22Rv1 (cell line): ENCODE measurements around the gene TRERF1.
"Not testable (repeated sequence)": the region's sequence is repeated elsewhere in the genome, so short reads cannot be mapped to it uniquely, and the experiment has no call there.

Source experiments
- H3K27ac ChIP-seq: fragments of 450-650 bp; 2 replicates; pipeline ENCODE4 v1.5.1; 2017
- CTCF ChIP-seq: fragments of 450-650 bp; IDR thresholded peaks from 2 replicates; pipeline ENCODE4 v1.5.1; 2017; ENCODE audit warnings: mild to moderate bottlenecking
- ZFX ChIP-seq: fragments of 450-650 bp; IDR thresholded peaks from 2 replicates; pipeline ENCODE4 v1.6.1; 2017; ENCODE audit warnings: antibody characterized with exemption, borderline replicate concordance

TRERF1 gene

GRCh38 chr6:42335896-42336295, 115.8 kb downstream of the TRERF1 start:
- H3K27ac ChIP-seq: no peak overlapping the region
- TF ChIP-seq ZFX (no peak), CTCF (no peak)

GRCh38 chr6:42334870-42335269, 116.9 kb downstream of the TRERF1 start:
- no peak for TF ChIP-seq CTCF
- no peak for TF ChIP-seq ZFX
- H3K27ac ChIP-seq: no peak overlapping the region

- TF ChIP-seq CTCF (no peak), ZFX (no peak)
- no peak overlapping the region for H3K27ac ChIP-seq
These were observed 118.1 kb downstream of the TRERF1 start for GRCh38 chr6:42333612-42334011.

GRCh38 chr6:42332916-42333315, 118.8 kb downstream of the TRERF1 start:
- no peak overlapping the region for H3K27ac ChIP-seq
- TF ChIP-seq ZFX: no peak
- no peak for TF ChIP-seq CTCF

GRCh38 chr6:42331019-42331418, 120.7 kb downstream of the TRERF1 start:
- no peak overlapping the region for H3K27ac ChIP-seq
- TF ChIP-seq ZFX (no peak), CTCF (no peak)

- TF ChIP-seq ZFX (no peak), CTCF (no peak)
- no peak overlapping the region for H3K27ac ChIP-seq
These were observed 125.5 kb downstream of the TRERF1 start for GRCh38 chr6:42326248-42326647.

- H3K27ac ChIP-seq: not testable (repeated sequence)
These were observed 126.9 kb downstream of the TRERF1 start for GRCh38 chr6:42324656-42325324.

GRCh38 chr6:42322676-42323075, 129.1 kb downstream of the TRERF1 start:
- TF ChIP-seq CTCF: no peak
- TF ChIP-seq ZFX: no peak

More at GRCh38 chr6:42322676-42323075, 129.1 kb downstream of the TRERF1 start:
- H3K27ac ChIP-seq: no peak overlapping the region
